WTC11 (cell line): Measurements from ENCODE around the gene MTX2. TPM values are rescaled to one million over a fixed set of nuclear protein-coding genes. Genes with fewer than 3 reads are reported as not detected.

Source experiments
- ATAC-seq: fragments of 200-7000 bp; cut with Tn5 transposase; 2 replicates; pipeline ENCODE4 v1.10.0; 2021; ENCODE audit warnings: mild to moderate bottlenecking, moderate library complexity
- CTCF ChIA-PET: fragments of 300-600 bp; sonication (Branson Sonifier 250); formaldehyde crosslinking; loops from one replicate; lab custom pipeline; 2021; ENCODE audit warnings: antibody characterized with exemption; lab: Charles Lee
- POLR2A ChIA-PET: fragments of 350-600 bp; sonication (Branson Sonifier 250); formaldehyde crosslinking; loops from one replicate; lab custom pipeline; 2021; ENCODE audit warnings: antibody characterized with exemption; lab: Charles Lee
- DNase-seq: peaks from one replicate; pipeline ENCODE4 v3.0.0; 2021; ENCODE audit warnings: low spot score
- H3K27ac Mint-ChIP-seq: 2 replicates; pipeline ENCODE4 v1.8.0; 2021; ENCODE audit warnings: mixed read lengths
- H3K27me3 Mint-ChIP-seq: 2 replicates; pipeline ENCODE4 v1.8.0; 2021; ENCODE audit warnings: low read depth, mild to moderate bottlenecking, moderate library complexity, mixed read lengths
- H3K36me3 Mint-ChIP-seq: 2 replicates; pipeline ENCODE4 v1.8.0; 2021; ENCODE audit warnings: mixed read lengths
- H3K4me1 Mint-ChIP-seq: 2 replicates; pipeline ENCODE4 v1.8.0; 2022; ENCODE audit warnings: mixed read lengths
- H3K4me3 Mint-ChIP-seq: 2 replicates; pipeline ENCODE4 v1.8.0; 2021; ENCODE audit warnings: mild to moderate bottlenecking, moderate library complexity, mixed read lengths
- H3K9me3 Mint-ChIP-seq: 2 replicates; pipeline ENCODE4 v1.8.0; 2021; ENCODE audit warnings: mixed read lengths
- AR ChIP-seq: fragments of 250-450 bp; sonication (Bioruptor Pico); IDR thresholded peaks from 2 replicates; pipeline ENCODE4 v1.9.0; 2021; ENCODE audit warnings: mild to moderate bottlenecking
- CBFB ChIP-seq: sonication (generic); formaldehyde crosslinking; IDR thresholded peaks from 2 replicates; pipeline ENCODE4 v1.8.1; 2022; ENCODE audit warnings: mild to moderate bottlenecking, low read depth, missing genetic modification reagents
- E2F1 ChIP-seq: sonication (generic); formaldehyde crosslinking; IDR thresholded peaks from 2 replicates; pipeline ENCODE4 v1.8.0; 2022; ENCODE audit warnings: mild to moderate bottlenecking, missing genetic modification reagents
- E2F4 ChIP-seq: sonication (generic); formaldehyde crosslinking; IDR thresholded peaks from 2 replicates; pipeline ENCODE4 v1.8.1; 2022; ENCODE audit warnings: low read depth, mild to moderate bottlenecking, moderate library complexity, missing genetic modification reagents, borderline replicate concordance
- ERG ChIP-seq: fragments of 250-450 bp; sonication (Bioruptor Pico); IDR thresholded peaks from 2 replicates; pipeline ENCODE4 v1.8.0; 2021; ENCODE audit warnings: mild to moderate bottlenecking
- GRHL2 ChIP-seq: fragments of 250-450 bp; sonication (Bioruptor Pico); IDR thresholded peaks from 2 replicates; pipeline ENCODE4 v1.8.0; 2022; ENCODE audit warnings: mild to moderate bottlenecking, moderate library complexity; ENCODE audit not compliant: insufficient replicate concordance, severe bottlenecking
- IRF2 ChIP-seq: sonication (generic); formaldehyde crosslinking; IDR thresholded peaks from 2 replicates; pipeline ENCODE4 v1.8.0; 2022; ENCODE audit warnings: low read depth, missing genetic modification reagents, borderline replicate concordance
- JAZF1 ChIP-seq: fragments of 250-450 bp; sonication (Bioruptor Pico); IDR thresholded peaks from 2 replicates; pipeline ENCODE4 v1.9.0; 2021; ENCODE audit warnings: moderate library complexity, mild to moderate bottlenecking, inconsistent platforms
- JUN ChIP-seq: sonication (generic); formaldehyde crosslinking; IDR thresholded peaks from 2 replicates; pipeline ENCODE4 v1.8.0; 2023; ENCODE audit warnings: mild to moderate bottlenecking, missing genetic modification reagents
- MLX ChIP-seq: sonication (generic); formaldehyde crosslinking; IDR thresholded peaks from 2 replicates; pipeline ENCODE4 v1.8.1; 2023; ENCODE audit warnings: mild to moderate bottlenecking, missing genetic modification reagents, moderate library complexity
- NFE2L1 ChIP-seq: sonication (generic); formaldehyde crosslinking; IDR thresholded peaks from 2 replicates; pipeline ENCODE4 v1.8.1; 2023; ENCODE audit warnings: missing genetic modification reagents
- PRDM15 ChIP-seq: sonication (generic); formaldehyde crosslinking; IDR thresholded peaks from 2 replicates; pipeline ENCODE4 v1.8.0; 2022; ENCODE audit warnings: missing genetic modification reagents
- PRRX2 ChIP-seq: fragments of 250-450 bp; sonication (Bioruptor Pico); IDR thresholded peaks from 2 replicates; pipeline ENCODE4 v1.8.0; 2021; ENCODE audit warnings: mild to moderate bottlenecking
- SMAD4 ChIP-seq: sonication (generic); formaldehyde crosslinking; IDR thresholded peaks from 2 replicates; pipeline ENCODE4 v1.8.0; 2022; ENCODE audit warnings: mild to moderate bottlenecking, missing genetic modification reagents
- TEAD4 ChIP-seq: sonication (generic); formaldehyde crosslinking; IDR thresholded peaks from 2 replicates; pipeline ENCODE4 v1.8.0; 2022; ENCODE audit warnings: mild to moderate bottlenecking, missing genetic modification reagents
- ZNF281 ChIP-seq: sonication (generic); formaldehyde crosslinking; IDR thresholded peaks from 2 replicates; pipeline ENCODE4 v1.8.0; 2023; ENCODE audit warnings: mild to moderate bottlenecking, missing genetic modification reagents
- ZNF423 ChIP-seq: fragments of 250-450 bp; sonication (Bioruptor Pico); IDR thresholded peaks from 2 replicates; pipeline ENCODE4 v2.1.2; 2022; ENCODE audit warnings: mild to moderate bottlenecking, moderate library complexity
- total RNA-seq: library from RNA; stranded (reverse); gene quantifications from 3 replicates; pipeline ENCODE4 v1.2.3, GENCODE V29; 2021

The MTX2 gene
- total RNA-seq, 1 experiment from 2014 or later, result 33.6 TPM

GRCh38 chr2:176283291-176284068 lies 14.2 kb downstream of the MTX2 start:
- Mint-ChIP-seq H3K36me3 (no peaks in the 10 kb centered on the region), H3K27ac (no peak overlapping the region), H3K4me1 (peaks cover 27% of the 10 kb centered on the region), H3K4me3 (no peak overlapping the region), H3K27me3 (no peaks in the 10 kb centered on the region), H3K9me3 (no peaks in the 10 kb centered on the region)
- no peak for TF ChIP-seq MLX (CRISPR knock-in tag)
- no peak for TF ChIP-seq PRDM15 (CRISPR knock-in tag)
- no peak for TF ChIP-seq PRRX2 (CRISPR knock-in tag)
- no peak for TF ChIP-seq NFE2L1 (CRISPR knock-in tag)
- no peak for TF ChIP-seq ZNF281 (CRISPR knock-in tag)
- TF ChIP-seq SMAD4 (CRISPR knock-in tag), result no peak
- TF ChIP-seq GRHL2, result no peak
- no peak for TF ChIP-seq E2F1
- TF ChIP-seq ERG, result no peak
- TF ChIP-seq E2F4 (CRISPR knock-in tag), result no peak
- no peak for TF ChIP-seq JAZF1
- no peak for TF ChIP-seq JUN (CRISPR knock-in tag)
- no peak for TF ChIP-seq AR (CRISPR knock-in tag)
- no peak for TF ChIP-seq CBFB (CRISPR knock-in tag)
- TF ChIP-seq ZNF423 (CRISPR knock-in tag), result no peak
- TF ChIP-seq TEAD4 (CRISPR knock-in tag), result no peak
- TF ChIP-seq IRF2, result no peak
- no peak for ATAC-seq
- ChIA-PET CTCF (interaction anchor here (1.3 kb wide), 1 partner anchor 172 kb away, joined by 3 read pairs; no protein-coding TSS in a partner anchor), POLR2A (no interaction called here)
- no peak for DNase-seq
